ENCODE results near the gene POC1B. TPM values are rescaled to one million over a fixed set of nuclear protein-coding genes. Genes with fewer than 3 reads are reported as not detected.

Gene POC1B
- total RNA-seq, 1 experiment from 2014 or later, result 30.8 TPM

DNA sequence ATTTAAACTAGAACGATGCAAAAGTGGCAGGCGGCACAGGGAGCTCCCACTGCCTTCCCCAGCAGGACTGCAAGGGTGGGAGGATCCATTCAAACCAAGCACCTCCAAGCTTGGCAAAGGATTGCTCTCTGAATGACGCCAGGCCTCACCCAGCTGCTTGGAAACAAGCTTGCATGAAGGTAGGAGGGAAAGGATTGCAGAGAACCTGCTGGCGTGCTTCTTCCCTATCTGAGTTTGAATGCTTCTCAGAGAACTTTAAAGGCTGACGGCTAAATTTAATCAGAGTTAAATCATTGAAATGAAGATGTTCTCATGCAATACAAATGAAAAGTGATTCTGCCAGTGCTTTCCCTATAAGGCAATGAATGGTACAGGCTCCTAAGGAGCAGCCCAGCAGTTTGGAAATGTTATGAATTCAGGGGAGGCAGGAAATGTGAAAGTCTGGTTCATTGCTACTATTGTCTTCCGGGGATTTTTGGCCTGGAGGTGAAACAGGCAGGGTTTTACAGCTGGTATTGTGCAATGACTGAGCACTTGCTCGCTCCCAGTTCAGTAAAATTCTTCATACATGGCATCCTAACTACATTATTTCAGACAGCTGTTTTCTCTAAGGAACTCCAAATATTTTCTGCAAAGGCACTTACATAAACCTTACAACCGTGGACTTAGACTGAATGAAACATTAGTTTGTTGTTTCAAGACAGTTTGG, 141.6 kb downstream of the POC1B start:
- TF ChIP-seq, protein P1, sequence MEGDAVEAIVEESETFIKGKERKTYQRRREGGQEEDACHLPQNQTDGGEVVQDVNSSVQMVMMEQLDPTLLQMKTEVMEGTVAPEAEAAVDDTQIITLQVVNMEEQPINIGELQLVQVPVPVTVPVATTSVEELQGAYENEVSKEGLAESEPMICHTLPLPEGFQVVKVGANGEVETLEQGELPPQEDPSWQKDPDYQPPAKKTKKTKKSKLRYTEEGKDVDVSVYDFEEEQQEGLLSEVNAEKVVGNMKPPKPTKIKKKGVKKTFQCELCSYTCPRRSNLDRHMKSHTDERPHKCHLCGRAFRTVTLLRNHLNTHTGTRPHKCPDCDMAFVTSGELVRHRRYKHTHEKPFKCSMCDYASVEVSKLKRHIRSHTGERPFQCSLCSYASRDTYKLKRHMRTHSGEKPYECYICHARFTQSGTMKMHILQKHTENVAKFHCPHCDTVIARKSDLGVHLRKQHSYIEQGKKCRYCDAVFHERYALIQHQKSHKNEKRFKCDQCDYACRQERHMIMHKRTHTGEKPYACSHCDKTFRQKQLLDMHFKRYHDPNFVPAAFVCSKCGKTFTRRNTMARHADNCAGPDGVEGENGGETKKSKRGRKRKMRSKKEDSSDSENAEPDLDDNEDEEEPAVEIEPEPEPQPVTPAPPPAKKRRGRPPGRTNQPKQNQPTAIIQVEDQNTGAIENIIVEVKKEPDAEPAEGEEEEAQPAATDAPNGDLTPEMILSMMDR (conservative IDR thresholded peaks at IDR 0.05; ENCODE audit: low read depth, low read length), result no peak
- TF ChIP-seq EZH2 (IDR thresholded peaks at IDR 0.05; ENCODE audit: borderline replicate concordance, low read depth, low read length, poor library complexity, severe bottlenecking), result no peak
- intact Hi-C loops (cut with micrococcal nuclease; ENCODE audit: unreplicated experiment), result loop anchor here (2.0 kb wide), 1 partner anchor 31 kb away; the partner anchor contains the start of gene DUSP6
- peak overlapping the region; percentile 92 for H3K27ac ChIP-seq (ENCODE audit: low read depth, low read length, poor library complexity, severe bottlenecking)
- H3K4me3 ChIP-seq (ENCODE audit: low read depth, low read length, poor library complexity, severe bottlenecking), result peak overlapping the region; percentile 9
- peaks cover 65% of the 10 kb centered on the region for H3K4me1 ChIP-seq (ENCODE audit: insufficient read depth, low read length, poor library complexity, severe bottlenecking)
- BruUV-seq (replicated peaks), result no TSS peak
- no peaks in the 10 kb centered on the region for H3K27me3 ChIP-seq (replicated peaks; ENCODE audit: insufficient read depth, low read depth, low read length, poor library complexity)
- no peaks in the 10 kb centered on the region for H3K36me3 ChIP-seq (ENCODE audit: insufficient read depth, low read length, poor library complexity, severe bottlenecking)
- CTCF ChIA-PET, result no interaction called here
- DNase-seq (ENCODE audit: low spot score), result peak; percentile 93
- POLR2A ChIA-PET (ENCODE audit: low non-redundant PET), result interaction anchor here (0.6 to 1.2 kb wide), 3 partner anchors 21 to 128 kb away, joined by 3 read pairs; no protein-coding TSS in a partner anchor
- no peaks in the 10 kb centered on the region for H3K9me3 ChIP-seq (ENCODE audit: low read depth, low read length, poor library complexity, severe bottlenecking)

- TSS peak; percentile 81 for BruUV-seq (replicated peaks)
- Histone ChIP-seq H3K4me3 (ENCODE audit: low read depth, low read length, poor library complexity, severe bottlenecking) (peak overlapping the region; percentile 9), H3K36me3 (ENCODE audit: insufficient read depth, low read length, poor library complexity, severe bottlenecking) (no peaks in the 10 kb centered on the region), H3K27ac (ENCODE audit: low read depth, low read length, poor library complexity, severe bottlenecking) (peak overlapping the region; percentile 92), H3K4me1 (ENCODE audit: insufficient read depth, low read length, poor library complexity, severe bottlenecking) (peaks cover 58% of the 10 kb centered on the region), H3K27me3 (replicated peaks; ENCODE audit: insufficient read depth, low read depth, low read length, poor library complexity) (no peaks in the 10 kb centered on the region), H3K9me3 (ENCODE audit: low read depth, low read length, poor library complexity, severe bottlenecking) (no peaks in the 10 kb centered on the region)
- POLR2A ChIA-PET (ENCODE audit: low non-redundant PET), result interaction anchor here (0.6 to 1.2 kb wide), 3 partner anchors 29 to 128 kb away, joined by 3 read pairs; no protein-coding TSS in a partner anchor
- DNase-seq (ENCODE audit: low spot score), result peak; percentile 52
- intact Hi-C loops (cut with micrococcal nuclease; ENCODE audit: unreplicated experiment), result loop anchor here (2.0 kb wide), 1 partner anchor 31 kb away; the partner anchor contains the start of gene DUSP6
- CTCF ChIA-PET, result no interaction called here
- no peak for TF ChIP-seq EZH2 (IDR thresholded peaks at IDR 0.05; ENCODE audit: borderline replicate concordance, low read depth, low read length, poor library complexity, severe bottlenecking)
- TF ChIP-seq, protein P1 (conservative IDR thresholded peaks at IDR 0.05; ENCODE audit: low read depth, low read length), result no peak
These were observed 142.4 kb downstream of the POC1B start for GRCh38 chr12:89383235-89384049.

DNA sequence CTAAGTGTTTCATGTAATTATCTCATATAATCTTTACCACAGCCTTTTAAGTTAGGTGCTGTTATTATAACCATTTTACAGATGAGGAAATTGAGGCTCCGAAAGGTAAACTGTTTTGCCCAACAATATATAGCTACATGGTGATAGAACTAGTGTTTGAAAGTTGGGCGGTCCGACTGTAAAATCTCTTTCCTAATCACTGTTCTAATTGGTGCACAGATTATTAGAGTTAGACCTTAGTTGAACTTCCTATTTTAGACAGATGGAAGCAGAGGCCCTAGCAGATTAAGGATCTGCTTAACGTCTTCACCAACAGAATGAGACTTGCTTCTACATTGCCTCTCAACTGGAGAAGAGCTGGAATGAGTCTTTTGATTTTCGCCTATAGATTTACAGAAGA, 143.5 kb downstream of the POC1B start:
- POLR2A ChIA-PET (ENCODE audit: low non-redundant PET), result no interaction called here
- peak overlapping the region; percentile 92 for H3K27ac ChIP-seq (ENCODE audit: low read depth, low read length, poor library complexity, severe bottlenecking)
- CTCF ChIA-PET, result no interaction called here
- no TSS peak for BruUV-seq (replicated peaks)
- H3K36me3 ChIP-seq (ENCODE audit: insufficient read depth, low read length, poor library complexity, severe bottlenecking), result no peaks in the 10 kb centered on the region
- TF ChIP-seq EZH2 (IDR thresholded peaks at IDR 0.05; ENCODE audit: borderline replicate concordance, low read depth, low read length, poor library complexity, severe bottlenecking), result no peak
- TF ChIP-seq, protein P1 (conservative IDR thresholded peaks at IDR 0.05; ENCODE audit: low read depth, low read length), result no peak
- no peak overlapping the region for H3K4me3 ChIP-seq (ENCODE audit: low read depth, low read length, poor library complexity, severe bottlenecking)
- intact Hi-C loops (cut with micrococcal nuclease; ENCODE audit: unreplicated experiment), result no loop called here
- peaks cover 53% of the 10 kb centered on the region for H3K4me1 ChIP-seq (ENCODE audit: insufficient read depth, low read length, poor library complexity, severe bottlenecking)
- no peaks in the 10 kb centered on the region for H3K9me3 ChIP-seq (ENCODE audit: low read depth, low read length, poor library complexity, severe bottlenecking)
- no peak for DNase-seq (ENCODE audit: low spot score)
- H3K27me3 ChIP-seq (replicated peaks; ENCODE audit: insufficient read depth, low read depth, low read length, poor library complexity), result no peaks in the 10 kb centered on the region

All from A673 (cell line).